Metanephros (tissue), 2 donors: ENCODE measurements around the gene ARVCF. TPM values are rescaled to one million over a fixed set of nuclear protein-coding genes. Genes with fewer than 3 reads are reported as not detected.
A peak's percentile ranks its signal among the peaks of the same experiment; 100 is the strongest.

Experiments used
- small RNA-seq: library from RNA; depleted of rRNA; stranded (forward); fragments of <200 nt; gene quantifications from one replicate; pipeline ENCODE3, GENCODE V24; 2014; ENCODE audit warnings: low replicate concordance
- total RNA-seq: library from RNA; depleted of rRNA; stranded (reverse); fragments of >200 nt; gene quantifications from one replicate; pipeline ENCODE4 v1.2.3, GENCODE V29; 2014

Gene ARVCF, protein sequence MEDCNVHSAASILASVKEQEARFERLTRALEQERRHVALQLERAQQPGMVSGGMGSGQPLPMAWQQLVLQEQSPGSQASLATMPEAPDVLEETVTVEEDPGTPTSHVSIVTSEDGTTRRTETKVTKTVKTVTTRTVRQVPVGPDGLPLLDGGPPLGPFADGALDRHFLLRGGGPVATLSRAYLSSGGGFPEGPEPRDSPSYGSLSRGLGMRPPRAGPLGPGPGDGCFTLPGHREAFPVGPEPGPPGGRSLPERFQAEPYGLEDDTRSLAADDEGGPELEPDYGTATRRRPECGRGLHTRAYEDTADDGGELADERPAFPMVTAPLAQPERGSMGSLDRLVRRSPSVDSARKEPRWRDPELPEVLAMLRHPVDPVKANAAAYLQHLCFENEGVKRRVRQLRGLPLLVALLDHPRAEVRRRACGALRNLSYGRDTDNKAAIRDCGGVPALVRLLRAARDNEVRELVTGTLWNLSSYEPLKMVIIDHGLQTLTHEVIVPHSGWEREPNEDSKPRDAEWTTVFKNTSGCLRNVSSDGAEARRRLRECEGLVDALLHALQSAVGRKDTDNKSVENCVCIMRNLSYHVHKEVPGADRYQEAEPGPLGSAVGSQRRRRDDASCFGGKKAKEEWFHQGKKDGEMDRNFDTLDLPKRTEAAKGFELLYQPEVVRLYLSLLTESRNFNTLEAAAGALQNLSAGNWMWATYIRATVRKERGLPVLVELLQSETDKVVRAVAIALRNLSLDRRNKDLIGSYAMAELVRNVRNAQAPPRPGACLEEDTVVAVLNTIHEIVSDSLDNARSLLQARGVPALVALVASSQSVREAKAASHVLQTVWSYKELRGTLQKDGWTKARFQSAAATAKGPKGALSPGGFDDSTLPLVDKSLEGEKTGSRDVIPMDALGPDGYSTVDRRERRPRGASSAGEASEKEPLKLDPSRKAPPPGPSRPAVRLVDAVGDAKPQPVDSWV
- 63.2 TPM for total RNA-seq

GRCh38 chr22:20016734-20017621 lies at the start of gene ARVCF:
Gene ARVCF (minus strand): TSS chr22:20016823. CDS start chr22:19990794, 26,029 bp downstream.

GRCh38 chr22:20020533-20021195 lies 4.0 kb upstream of the ARVCF start, which contains the start of gene TANGO2:
Gene TANGO2 (plus strand): TSS chr22:20021110. CDS start chr22:20036799, 15,689 bp downstream.

GRCh38 chr22:19941365-19942082 lies 75.1 kb downstream of the ARVCF start, which contains the start of the genes COMT and TXNRD2:
Gene COMT (plus strand): TSS chr22:19941772. CDS start chr22:19962527, 20,755 bp downstream.
Gene TXNRD2 (minus strand): TSS chr22:19941818. CDS start chr22:19941803, 15 bp downstream.

Small RNAs within 50 kb of the gene (small RNA-seq; reads per million reads assigned to genes)
- gene MIR185: 2.7 reads per million, percentile 91 among the genes with 10 or more reads in this experiment

Other genes starting within 250 kb of the ARVCF start
- 8.0 TPM for gene GNB1L, start 161.9 kb downstream of the ARVCF start, total RNA-seq
- gene RTL10, start 161.9 kb downstream of the ARVCF start, total RNA-seq: 16.8 TPM
- 136 TPM for gene COMT, start 75.1 kb downstream of the ARVCF start, total RNA-seq
- gene TXNRD2, start 75.0 kb downstream of the ARVCF start, total RNA-seq: 21.5 TPM
- 25.1 TPM for gene TANGO2, start 4.3 kb upstream of the ARVCF start, total RNA-seq
- 26.6 TPM for gene DGCR8, start 63.4 kb upstream of the ARVCF start, total RNA-seq
- 94.2 TPM for gene RANBP1, start 99.3 kb upstream of the ARVCF start, total RNA-seq
- gene TRMT2A, start 100.4 kb upstream of the ARVCF start, total RNA-seq: 55.1 TPM
- 20.7 TPM for gene ZDHHC8, start 115.0 kb upstream of the ARVCF start, total RNA-seq
- gene CCDC188, start 134.2 kb upstream of the ARVCF start, total RNA-seq: 0.35 TPM